Measurements from ENCODE around the gene OTUD7B. TPM values are rescaled to one million over a fixed set of nuclear protein-coding genes. Genes with fewer than 3 reads are reported as not detected.

Gene OTUD7B
- total RNA-seq, 2 donors from 2014 or later, result 20.9 to 38.3 TPM

- intact Hi-C loops (cut with DNase I), result no loop called here
These were observed 3.6 kb downstream of the OTUD7B start for GRCh38 chr1:150006881-150007421.

GRCh38 chr1:150005606-150006005, 4.9 kb downstream of the OTUD7B start:
- intact Hi-C loops (cut with DNase I), result no loop called here
- no peak for DNase-seq (ENCODE audit: low spot score)

More at GRCh38 chr1:150006881-150007421, 3.6 kb downstream of the OTUD7B start:
- no peak for DNase-seq (ENCODE audit: low spot score)

- intact Hi-C loops (cut with DNase I), result no loop called here
- no peak for DNase-seq (ENCODE audit: low spot score)
These were observed 6.7 kb downstream of the OTUD7B start for GRCh38 chr1:150003801-150004200.

GRCh38 chr1:150002217-150002616, 8.3 kb downstream of the OTUD7B start:
- intact Hi-C loops (cut with DNase I), result no loop called here
- DNase-seq (ENCODE audit: low spot score), result no peak

- intact Hi-C loops (cut with DNase I), result no loop called here
- DNase-seq (ENCODE audit: low spot score), result no peak
These were observed 9.1 kb downstream of the OTUD7B start for GRCh38 chr1:150001415-150001814.

- DNase-seq (ENCODE audit: low spot score), result no peak
- intact Hi-C loops (cut with DNase I), result no loop called here
These were observed 12.8 kb downstream of the OTUD7B start for GRCh38 chr1:149997585-149998262.

GRCh38 chr1:149995927-149996326, 14.6 kb downstream of the OTUD7B start:
- no peak for DNase-seq (ENCODE audit: low spot score)
- intact Hi-C loops (cut with DNase I), result no loop called here

- no peak for DNase-seq (ENCODE audit: low spot score)
These were observed 16.8 kb downstream of the OTUD7B start for GRCh38 chr1:149993764-149994163.

GRCh38 chr1:149993181-149993580, 17.3 kb downstream of the OTUD7B start:
- no peak for DNase-seq (ENCODE audit: low spot score)
- intact Hi-C loops (cut with DNase I), result no loop called here

More at GRCh38 chr1:149993764-149994163, 16.8 kb downstream of the OTUD7B start:
- intact Hi-C loops (cut with DNase I), result no loop called here

- no peak for DNase-seq (ENCODE audit: low spot score)
- intact Hi-C loops (cut with DNase I), result no loop called here
These were observed 23.3 kb downstream of the OTUD7B start for GRCh38 chr1:149987297-149987595.

- intact Hi-C loops (cut with DNase I), result no loop called here
- DNase-seq (ENCODE audit: low spot score), result no peak
These were observed 23.8 kb downstream of the OTUD7B start for GRCh38 chr1:149986486-149987296.

GRCh38 chr1:149979972-149980540, 30.5 kb downstream of the OTUD7B start:
- intact Hi-C loops (cut with DNase I), result no loop called here
- no peak for DNase-seq (ENCODE audit: low spot score)

GRCh38 chr1:149979245-149979971, 31.1 kb downstream of the OTUD7B start:
- DNase-seq (ENCODE audit: low spot score), result no peak
- intact Hi-C loops (cut with DNase I), result no loop called here

- intact Hi-C loops (cut with DNase I), result no loop called here
- DNase-seq (ENCODE audit: low spot score), result no peak
These were observed 31.9 kb downstream of the OTUD7B start for GRCh38 chr1:149978547-149979023.

GRCh38 chr1:149977345-149977744, 33.2 kb downstream of the OTUD7B start:
- DNase-seq (ENCODE audit: low spot score), result no peak
- intact Hi-C loops (cut with DNase I), result no loop called here

GRCh38 chr1:149972547-149972946, 38.0 kb downstream of the OTUD7B start:
- no peak for DNase-seq (ENCODE audit: low spot score)
- intact Hi-C loops (cut with DNase I), result no loop called here

- no peak for DNase-seq (ENCODE audit: low spot score)
- intact Hi-C loops (cut with DNase I), result loop anchor here in 1 of 2 donors (1.0 to 10.0 kb wide), 2 partner anchors 86 to 197 kb away; no protein-coding TSS in a partner anchor
These were observed 42.9 kb downstream of the OTUD7B start for GRCh38 chr1:149967646-149968045.

GRCh38 chr1:149967041-149967440, 43.5 kb downstream of the OTUD7B start:
- intact Hi-C loops (cut with DNase I), result loop anchor here in 1 of 2 donors (1.0 to 10.0 kb wide), 2 partner anchors 86 to 198 kb away; no protein-coding TSS in a partner anchor
- DNase-seq (ENCODE audit: low spot score), result no peak

- intact Hi-C loops (cut with DNase I), result loop anchor here in 1 of 2 donors (10.0 kb wide), 1 partner anchor 198 kb away; no protein-coding TSS in a partner anchor
- DNase-seq (ENCODE audit: low spot score), result no peak
These were observed 44.1 kb downstream of the OTUD7B start for GRCh38 chr1:149966405-149966804.

Measured in posterior vena cava (tissue), 2 donors.